ENCODE measurements around the gene MANSC4. TPM values are rescaled to one million over a fixed set of nuclear protein-coding genes. Genes with fewer than 3 reads are reported as not detected.

Gene MANSC4
- total and polyA plus RNA-seq, 2 donors (not counting 3 experiments of a cell fraction or from before 2014, with no cell fraction given) = not detected

DNA sequence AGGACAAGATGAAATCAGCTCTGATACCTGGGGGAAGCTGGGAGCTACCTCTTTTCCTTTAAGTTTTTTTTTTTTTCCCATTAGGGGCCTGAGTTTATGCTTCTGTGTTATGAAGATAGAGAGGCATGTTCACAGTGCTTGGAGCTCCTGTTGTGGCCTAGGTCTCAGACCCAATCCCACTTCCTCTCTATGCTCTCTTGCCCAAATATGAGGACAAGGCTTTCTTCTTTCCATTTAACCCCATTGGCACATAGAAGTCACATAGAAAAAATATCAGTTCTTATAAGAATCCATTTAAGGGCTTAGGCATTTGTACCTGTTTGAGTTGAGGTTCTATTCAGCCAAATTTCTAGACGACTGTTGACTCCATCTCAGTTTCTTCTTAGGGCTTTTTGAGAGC, 56.8 kb downstream of the MANSC4 start:
- H3K4me1 ChIP-seq (ENCODE audit: control insufficient read depth, extremely low read depth, insufficient read depth, low read length) = no peaks in the 10 kb centered on the region
- H3K79me2 ChIP-seq (ENCODE audit: control insufficient read depth, insufficient read depth, low read length) = peaks cover 4% of the 10 kb centered on the region
- CTCF ChIA-PET = interaction anchor here (1.1 kb wide), 1 partner anchor 9 kb away, joined by 7 read pairs; no protein-coding TSS in a partner anchor
- POLR2A ChIA-PET = no interaction called here
- no TSS peak for BruUV-seq (replicated peaks)
- H3K4me3 ChIP-seq (replicated peaks in 1 of 3; ENCODE audit: insufficient read depth in 1 of 3, low read depth in 1 of 3, low read length in 3 of 3) = no peak overlapping the region
- no peak overlapping the region for H2AFZ ChIP-seq (ENCODE audit: low read depth, low read length)
- dilution Hi-C loops (cut with MboI; ENCODE audit: extremely low pct_ligation_motif_present, low sequenced_read_pairs) = no loop called here
- no peak for FAIRE-seq
- peaks cover 2 to 4% of the 10 kb centered on the region in 2 experiments for H3K36me3 ChIP-seq (ENCODE audit: control insufficient read depth in 2 of 2, extremely low read depth in 1 of 2, insufficient read depth in 2 of 2, low read length in 2 of 2)
- H4K20me1 ChIP-seq (replicated peaks; ENCODE audit: control insufficient read depth, extremely low read depth, insufficient read depth, low read length) = no peaks in the 10 kb centered on the region
- intact Hi-C loops (cut with micrococcal nuclease) = no loop called here
- H3K4me2 ChIP-seq (ENCODE audit: insufficient read depth, low read length) = no peak overlapping the region
- no peaks in the 10 kb centered on the region for H3K27me3 ChIP-seq (ENCODE audit: control insufficient read depth in 2 of 2, insufficient read depth in 2 of 2, low read length in 2 of 2)
- H3K9me3 ChIP-seq (replicated peaks; ENCODE audit: control insufficient read depth, insufficient read depth, low read length) = no peaks in the 10 kb centered on the region
- no peak overlapping the region for H3K9ac ChIP-seq (replicated peaks; ENCODE audit: extremely low read depth, insufficient read depth, low read length)
- TF ChIP-seq, protein P1, sequence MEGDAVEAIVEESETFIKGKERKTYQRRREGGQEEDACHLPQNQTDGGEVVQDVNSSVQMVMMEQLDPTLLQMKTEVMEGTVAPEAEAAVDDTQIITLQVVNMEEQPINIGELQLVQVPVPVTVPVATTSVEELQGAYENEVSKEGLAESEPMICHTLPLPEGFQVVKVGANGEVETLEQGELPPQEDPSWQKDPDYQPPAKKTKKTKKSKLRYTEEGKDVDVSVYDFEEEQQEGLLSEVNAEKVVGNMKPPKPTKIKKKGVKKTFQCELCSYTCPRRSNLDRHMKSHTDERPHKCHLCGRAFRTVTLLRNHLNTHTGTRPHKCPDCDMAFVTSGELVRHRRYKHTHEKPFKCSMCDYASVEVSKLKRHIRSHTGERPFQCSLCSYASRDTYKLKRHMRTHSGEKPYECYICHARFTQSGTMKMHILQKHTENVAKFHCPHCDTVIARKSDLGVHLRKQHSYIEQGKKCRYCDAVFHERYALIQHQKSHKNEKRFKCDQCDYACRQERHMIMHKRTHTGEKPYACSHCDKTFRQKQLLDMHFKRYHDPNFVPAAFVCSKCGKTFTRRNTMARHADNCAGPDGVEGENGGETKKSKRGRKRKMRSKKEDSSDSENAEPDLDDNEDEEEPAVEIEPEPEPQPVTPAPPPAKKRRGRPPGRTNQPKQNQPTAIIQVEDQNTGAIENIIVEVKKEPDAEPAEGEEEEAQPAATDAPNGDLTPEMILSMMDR (IDR thresholded peaks at IDR 0.05; ENCODE audit: extremely low read depth in 1 of 2, insufficient read depth in 1 of 2, low read depth in 1 of 2, low read length in 2 of 2) = no peak
- no peak for TF ChIP-seq POLR2A (IDR thresholded peaks at IDR 0.05; ENCODE audit: low read depth, low read length)
- TF ChIP-seq, protein P2, sequence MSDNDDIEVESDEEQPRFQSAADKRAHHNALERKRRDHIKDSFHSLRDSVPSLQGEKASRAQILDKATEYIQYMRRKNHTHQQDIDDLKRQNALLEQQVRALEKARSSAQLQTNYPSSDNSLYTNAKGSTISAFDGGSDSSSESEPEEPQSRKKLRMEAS (IDR thresholded peaks at IDR 0.05; ENCODE audit: insufficient read depth, insufficient read length) = no peak
- no peaks in the 10 kb centered on the region for H3K9me1 ChIP-seq (replicated peaks; ENCODE audit: control insufficient read depth, extremely low read depth, insufficient read depth, low read length)
- no peak for DNase-seq (ENCODE audit: low read depth, low spot score)
- H3K27ac ChIP-seq (ENCODE audit: insufficient read depth, low read depth, low read length) = no peak overlapping the region

Small RNA genes lying within 50 kb of the gene (small RNA-seq; reads per million reads assigned to genes)
- gene RF00019 (ENCODE audit: insufficient read depth, insufficient read length, low read depth, low replicate concordance) (not detected), gene RF02271 (ENCODE audit: insufficient read depth, insufficient read length, low read depth, low replicate concordance) (not detected)

Other genes starting within 250 kb of the MANSC4 start
- 4.3 and 4.8 TPM in 2 replicates for gene REP15, start 83.8 kb downstream of the MANSC4 start, total RNA-seq
- gene REP15, start 83.8 kb downstream of the MANSC4 start, polyA plus RNA-seq = 0.51 and 0.94 TPM in 2 replicates
- 38.2 and 38.6 TPM in 2 replicates for gene MRPS35, start 69.4 kb downstream of the MANSC4 start, total RNA-seq
- gene MRPS35, start 69.4 kb downstream of the MANSC4 start, polyA plus RNA-seq = 17.3 and 22.7 TPM in 2 replicates
- gene KLHL42, start within 50 bp of the MANSC4 start, total RNA-seq = 36.2 and 36.5 TPM in 2 replicates
- 20.1 and 22.2 TPM in 2 replicates for gene KLHL42, start within 50 bp of the MANSC4 start, polyA plus RNA-seq
- gene PTHLH, start 192.5 kb upstream of the MANSC4 start, total RNA-seq = 0.60 and 1.1 TPM in 2 replicates
- gene PTHLH, start 192.5 kb upstream of the MANSC4 start, polyA plus RNA-seq = 0.65 and 0.99 TPM in 2 replicates

Data from endothelial cell of umbilical vein (primary cell).